ENCODE measurements around the gene ANKRA2. TPM values are rescaled to one million over a fixed set of nuclear protein-coding genes. Genes with fewer than 3 reads are reported as not detected.

The ANKRA2 gene
- total RNA-seq, 1 donor from 2014 or later = 12.9 TPM

DNA sequence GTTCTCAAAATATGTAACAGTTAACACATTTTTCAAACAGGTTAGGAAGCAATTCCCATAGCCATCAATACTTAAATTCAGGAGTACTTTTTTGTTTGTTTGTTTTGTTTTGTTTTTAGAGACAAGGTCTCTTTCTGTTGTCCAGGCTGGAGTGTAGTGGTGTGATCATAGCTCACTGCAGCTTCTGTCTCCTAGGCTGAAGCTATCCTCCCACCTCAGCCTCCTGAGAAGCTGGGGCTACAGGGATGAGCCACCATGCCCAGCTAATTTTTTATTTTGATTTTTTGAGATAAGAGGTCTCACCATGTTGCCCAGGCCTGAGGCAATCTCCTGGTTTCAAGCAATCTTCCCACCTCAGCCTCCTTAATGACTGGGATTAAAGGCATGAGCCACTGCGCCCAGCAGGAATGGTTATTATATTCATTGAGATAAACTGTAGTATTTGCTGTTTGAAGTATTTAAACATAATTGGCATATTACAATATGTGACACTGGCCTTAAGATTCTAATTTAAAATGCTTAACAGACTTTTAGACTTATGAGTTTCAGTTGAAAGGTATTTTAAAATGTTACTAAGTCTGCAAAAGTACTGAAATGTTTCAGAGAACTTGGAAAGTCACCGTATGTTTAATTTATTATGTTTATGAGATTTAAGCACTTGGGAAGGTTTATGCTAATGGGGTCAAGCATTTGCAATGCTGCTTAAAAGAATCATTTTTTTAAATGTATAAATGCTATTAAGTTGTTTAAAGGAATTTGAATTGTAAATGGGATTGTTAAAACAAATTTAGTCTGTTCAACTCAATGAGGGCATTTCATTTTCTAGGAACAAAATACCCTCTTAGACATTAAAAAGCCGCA, 17.1 kb upstream of the ANKRA2 start:
- Mint-ChIP-seq H3K36me3 (ENCODE audit: low read depth, unreplicated experiment) (no peaks in the 10 kb centered on the region), H3K4me3 (ENCODE audit: unreplicated experiment) (no peak overlapping the region), H3K4me1 (ENCODE audit: unreplicated experiment) (no peaks in the 10 kb centered on the region), H3K27me3 (ENCODE audit: unreplicated experiment) (no peaks in the 10 kb centered on the region), H3K9me3 (ENCODE audit: unreplicated experiment) (no peaks in the 10 kb centered on the region), H3K27ac (ENCODE audit: unreplicated experiment) (no peak overlapping the region)
- TF ChIP-seq, protein P1, sequence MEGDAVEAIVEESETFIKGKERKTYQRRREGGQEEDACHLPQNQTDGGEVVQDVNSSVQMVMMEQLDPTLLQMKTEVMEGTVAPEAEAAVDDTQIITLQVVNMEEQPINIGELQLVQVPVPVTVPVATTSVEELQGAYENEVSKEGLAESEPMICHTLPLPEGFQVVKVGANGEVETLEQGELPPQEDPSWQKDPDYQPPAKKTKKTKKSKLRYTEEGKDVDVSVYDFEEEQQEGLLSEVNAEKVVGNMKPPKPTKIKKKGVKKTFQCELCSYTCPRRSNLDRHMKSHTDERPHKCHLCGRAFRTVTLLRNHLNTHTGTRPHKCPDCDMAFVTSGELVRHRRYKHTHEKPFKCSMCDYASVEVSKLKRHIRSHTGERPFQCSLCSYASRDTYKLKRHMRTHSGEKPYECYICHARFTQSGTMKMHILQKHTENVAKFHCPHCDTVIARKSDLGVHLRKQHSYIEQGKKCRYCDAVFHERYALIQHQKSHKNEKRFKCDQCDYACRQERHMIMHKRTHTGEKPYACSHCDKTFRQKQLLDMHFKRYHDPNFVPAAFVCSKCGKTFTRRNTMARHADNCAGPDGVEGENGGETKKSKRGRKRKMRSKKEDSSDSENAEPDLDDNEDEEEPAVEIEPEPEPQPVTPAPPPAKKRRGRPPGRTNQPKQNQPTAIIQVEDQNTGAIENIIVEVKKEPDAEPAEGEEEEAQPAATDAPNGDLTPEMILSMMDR (IDR thresholded peaks at IDR 0.05; ENCODE audit: unreplicated experiment) = no peak
- DNase-seq (ENCODE audit: low spot score) = no peak

DNA sequence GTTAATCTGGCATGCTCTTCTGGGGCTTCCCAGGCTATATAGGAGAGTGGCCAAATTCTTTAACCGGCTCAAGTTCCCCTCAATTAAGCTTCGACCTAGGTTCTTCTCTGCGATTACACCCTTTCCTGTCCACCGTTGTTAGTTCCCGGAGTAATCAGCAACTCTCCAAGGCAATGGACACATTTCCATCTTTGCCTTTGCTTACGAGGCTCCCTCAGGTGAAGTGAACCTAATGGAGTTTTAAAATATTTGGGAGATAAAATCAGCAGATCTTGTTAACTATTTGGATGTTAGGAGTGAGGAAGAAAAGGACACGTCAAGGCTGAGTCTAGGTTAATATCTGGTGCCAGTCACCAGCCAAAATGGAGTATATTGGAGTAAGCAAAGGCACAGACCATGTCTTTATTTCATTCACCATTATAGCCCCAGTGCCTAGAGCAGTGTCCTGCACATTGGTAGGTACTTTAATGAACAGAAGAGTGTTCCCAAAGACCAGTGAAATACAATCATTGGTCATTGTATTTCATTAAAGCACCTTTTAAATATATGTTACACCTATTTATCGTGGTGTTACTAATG, 619 bp upstream of the ANKRA2 start:
- TF ChIP-seq, protein P1 (IDR thresholded peaks at IDR 0.05; ENCODE audit: unreplicated experiment) = no peak
- Mint-ChIP-seq H3K4me3 (ENCODE audit: unreplicated experiment) (peak overlapping the region; percentile 99), H3K36me3 (ENCODE audit: low read depth, unreplicated experiment) (peaks cover under 1% of the 10 kb centered on the region), H3K9me3 (ENCODE audit: unreplicated experiment) (no peaks in the 10 kb centered on the region), H3K27ac (ENCODE audit: unreplicated experiment) (peak overlapping the region; percentile 99), H3K27me3 (ENCODE audit: unreplicated experiment) (no peaks in the 10 kb centered on the region), H3K4me1 (ENCODE audit: unreplicated experiment) (peaks cover 4% of the 10 kb centered on the region)
- no peak for DNase-seq (ENCODE audit: low spot score)

DNA sequence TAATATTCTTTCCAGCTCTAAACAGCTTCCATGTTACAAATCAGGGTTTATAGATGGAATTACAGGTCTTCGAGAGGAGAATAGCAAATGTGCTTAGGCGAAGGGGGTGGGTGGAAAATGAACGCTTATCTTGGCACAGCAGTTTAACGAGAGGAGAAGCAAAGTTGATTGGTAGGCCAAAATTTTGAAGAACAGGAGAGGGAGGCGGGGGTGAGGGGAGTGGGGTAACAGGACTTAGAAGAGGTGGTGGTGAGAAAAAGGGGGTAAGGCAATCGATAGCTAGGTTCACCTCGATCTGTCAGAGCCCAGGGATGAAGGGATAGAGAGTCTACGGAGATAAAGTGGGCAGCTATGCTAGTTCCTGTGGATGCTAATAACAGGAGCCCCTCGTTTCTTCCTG, 764 bp downstream of the ANKRA2 start:
- no peak for DNase-seq (ENCODE audit: low spot score)
- H3K9me3 Mint-ChIP-seq (ENCODE audit: unreplicated experiment) = no peaks in the 10 kb centered on the region
- H3K27me3 Mint-ChIP-seq (ENCODE audit: unreplicated experiment) = no peaks in the 10 kb centered on the region
- H3K36me3 Mint-ChIP-seq (ENCODE audit: low read depth, unreplicated experiment) = peaks cover 5% of the 10 kb centered on the region
- TF ChIP-seq, protein P1 (IDR thresholded peaks at IDR 0.05; ENCODE audit: unreplicated experiment) = no peak
- peaks cover 4% of the 10 kb centered on the region for H3K4me1 Mint-ChIP-seq (ENCODE audit: unreplicated experiment)
- H3K4me3 Mint-ChIP-seq (ENCODE audit: unreplicated experiment) = peak overlapping the region; percentile 99
- H3K27ac Mint-ChIP-seq (ENCODE audit: unreplicated experiment) = peak overlapping the region; percentile 99

DNA sequence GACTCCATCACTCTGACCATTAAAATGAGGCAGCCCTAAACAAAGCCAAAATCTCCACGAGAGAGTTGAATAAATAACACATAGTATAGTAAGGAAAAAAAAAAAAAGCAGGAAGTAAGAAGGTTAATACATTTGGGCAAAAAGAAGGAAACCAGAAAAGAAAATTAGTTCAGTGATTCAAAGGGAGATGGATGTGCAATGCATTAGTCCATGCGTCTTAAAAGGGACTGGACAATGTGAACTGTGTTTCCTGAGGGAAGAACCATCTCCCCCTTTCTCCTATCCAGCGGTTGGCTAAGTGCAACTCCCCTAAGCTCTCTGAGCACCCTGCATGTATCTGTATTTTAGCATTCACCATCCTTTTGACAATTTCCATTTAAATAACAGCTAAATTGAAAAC, 1.4 kb downstream of the ANKRA2 start:
- no peak for DNase-seq (ENCODE audit: low spot score)
- Mint-ChIP-seq H3K27me3 (ENCODE audit: unreplicated experiment) (no peaks in the 10 kb centered on the region), H3K36me3 (ENCODE audit: low read depth, unreplicated experiment) (peaks cover 5% of the 10 kb centered on the region), H3K4me3 (ENCODE audit: unreplicated experiment) (peak overlapping the region; percentile 99), H3K4me1 (ENCODE audit: unreplicated experiment) (peaks cover 4% of the 10 kb centered on the region), H3K9me3 (ENCODE audit: unreplicated experiment) (no peaks in the 10 kb centered on the region), H3K27ac (ENCODE audit: unreplicated experiment) (no peak overlapping the region)
- TF ChIP-seq, protein P1 (IDR thresholded peaks at IDR 0.05; ENCODE audit: unreplicated experiment) = no peak

DNA sequence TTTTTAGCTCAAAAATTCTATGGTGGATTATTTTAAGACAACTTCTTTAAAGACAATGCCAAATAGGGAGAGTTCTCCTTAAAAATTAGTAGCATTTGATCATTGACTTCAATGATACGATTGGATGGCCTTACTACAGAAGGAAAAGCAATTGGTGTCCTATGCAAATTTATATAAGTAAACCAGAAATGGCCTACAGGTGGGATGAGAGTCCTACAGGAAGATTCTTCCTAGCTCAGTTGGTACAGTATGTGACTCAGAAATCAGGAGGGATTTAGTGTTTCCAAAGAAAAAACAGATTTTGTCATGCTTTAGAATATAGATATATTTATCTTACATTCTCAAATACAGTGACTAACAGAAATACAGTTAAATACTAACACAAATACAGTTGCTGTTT, 6.5 kb downstream of the ANKRA2 start:
- Mint-ChIP-seq H3K36me3 (ENCODE audit: low read depth, unreplicated experiment) (peaks cover 5% of the 10 kb centered on the region), H3K9me3 (ENCODE audit: unreplicated experiment) (no peaks in the 10 kb centered on the region), H3K27me3 (ENCODE audit: unreplicated experiment) (no peaks in the 10 kb centered on the region), H3K4me3 (ENCODE audit: unreplicated experiment) (no peak overlapping the region), H3K27ac (ENCODE audit: unreplicated experiment) (no peak overlapping the region), H3K4me1 (ENCODE audit: unreplicated experiment) (peaks cover 3% of the 10 kb centered on the region)
- TF ChIP-seq, protein P1 (IDR thresholded peaks at IDR 0.05; ENCODE audit: unreplicated experiment) = no peak
- DNase-seq (ENCODE audit: low spot score) = no peak

Data from endothelial cell (in vitro differentiated cells).